Fibroblast of skin of back (primary cell): ENCODE data around the gene ANKRD13C. TPM values are rescaled to one million over a fixed set of nuclear protein-coding genes. Genes with fewer than 3 reads are reported as not detected.
"Not testable (repeated sequence)": the region's sequence is repeated elsewhere in the genome, so short reads cannot be mapped to it uniquely, and the experiment has no call there.

Experiments used
- DNase-seq: peaks from one replicate; pipeline ENCODE4 v3.0.0-alpha.2; 2013
- polyA plus RNA-seq, 2 experiments: library from polyadenylated mRNA; unstranded; fragments of 120-200 nt; gene quantifications; one replicate each; pipeline ENCODE4 v1.2.1, GENCODE V29; 2013; ENCODE audit not compliant: insufficient read length in 2 of 2

Gene ANKRD13C, protein sequence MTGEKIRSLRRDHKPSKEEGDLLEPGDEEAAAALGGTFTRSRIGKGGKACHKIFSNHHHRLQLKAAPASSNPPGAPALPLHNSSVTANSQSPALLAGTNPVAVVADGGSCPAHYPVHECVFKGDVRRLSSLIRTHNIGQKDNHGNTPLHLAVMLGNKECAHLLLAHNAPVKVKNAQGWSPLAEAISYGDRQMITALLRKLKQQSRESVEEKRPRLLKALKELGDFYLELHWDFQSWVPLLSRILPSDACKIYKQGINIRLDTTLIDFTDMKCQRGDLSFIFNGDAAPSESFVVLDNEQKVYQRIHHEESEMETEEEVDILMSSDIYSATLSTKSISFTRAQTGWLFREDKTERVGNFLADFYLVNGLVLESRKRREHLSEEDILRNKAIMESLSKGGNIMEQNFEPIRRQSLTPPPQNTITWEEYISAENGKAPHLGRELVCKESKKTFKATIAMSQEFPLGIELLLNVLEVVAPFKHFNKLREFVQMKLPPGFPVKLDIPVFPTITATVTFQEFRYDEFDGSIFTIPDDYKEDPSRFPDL
- polyA plus RNA-seq (2013, experiment 1 of 2; ENCODE audit: insufficient read length): 13.5 TPM
- polyA plus RNA-seq (2013, experiment 2 of 2; ENCODE audit: insufficient read length): 18.0 TPM

DNA sequence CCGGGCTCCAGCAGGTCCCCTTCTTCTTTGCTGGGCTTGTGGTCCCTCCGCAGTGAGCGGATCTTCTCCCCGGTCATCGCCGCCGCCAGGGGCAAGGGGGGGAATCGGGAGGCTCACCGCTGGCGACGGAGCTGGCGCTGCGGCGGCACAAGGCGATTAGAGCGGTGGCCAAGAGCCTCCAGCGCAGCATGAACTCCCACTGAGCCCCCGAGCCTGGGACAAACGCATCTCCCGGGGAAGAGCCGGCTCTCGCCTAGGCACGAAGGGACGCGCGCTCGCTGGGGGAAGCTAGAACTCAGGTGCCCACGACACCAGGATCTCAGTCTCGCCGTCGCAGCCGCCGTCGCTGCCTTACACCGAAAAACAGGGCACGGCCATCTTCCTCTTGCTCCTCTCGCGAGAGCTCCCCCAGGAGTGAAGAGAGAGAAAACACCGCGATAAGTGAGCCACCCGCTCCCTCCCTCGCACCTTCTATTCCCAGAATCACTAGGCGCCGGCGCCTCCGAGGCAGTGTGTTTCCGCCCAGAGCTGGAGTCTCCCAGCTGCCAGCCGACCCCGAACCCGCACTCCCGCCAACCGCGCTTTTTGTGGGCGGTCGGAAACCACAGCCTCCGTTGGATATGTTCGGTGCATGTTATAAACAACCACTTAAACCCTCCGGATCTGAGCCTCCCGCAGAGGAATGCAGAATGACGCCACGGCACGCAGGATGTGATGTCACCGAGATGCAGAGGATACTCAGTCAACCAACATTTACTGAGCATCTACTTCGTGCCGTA, at the start of gene ANKRD13C:
ANKRD13C (minus strand) TSS at position 391 of the 779 bp plus-strand sequence; CDS start at position 77, 314 bp downstream.
- peak; percentile 97 for DNase-seq

DNA sequence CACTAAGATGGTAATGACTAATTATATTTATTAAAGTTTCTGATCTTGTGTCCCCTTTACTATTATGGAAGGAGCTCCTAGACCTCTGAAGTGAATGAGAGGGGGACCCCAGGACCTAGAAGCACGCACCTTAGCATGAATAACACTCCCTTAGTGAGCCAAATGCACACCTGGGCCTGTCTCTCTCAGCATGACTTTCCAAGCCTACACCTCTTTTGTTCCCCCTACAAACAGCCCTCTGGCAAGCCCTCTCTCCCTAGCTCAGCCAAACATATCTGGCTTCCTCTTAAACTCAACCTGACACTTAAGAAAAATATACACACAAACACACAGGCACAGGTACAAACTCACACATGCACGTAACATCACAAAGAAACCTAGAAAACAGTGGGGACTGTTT, 49.2 kb upstream of the ANKRD13C start:
- DNase-seq: no peak

GRCh38 chr1:70401974-70402373, 47.5 kb upstream of the ANKRD13C start:
- no peak for DNase-seq

DNA sequence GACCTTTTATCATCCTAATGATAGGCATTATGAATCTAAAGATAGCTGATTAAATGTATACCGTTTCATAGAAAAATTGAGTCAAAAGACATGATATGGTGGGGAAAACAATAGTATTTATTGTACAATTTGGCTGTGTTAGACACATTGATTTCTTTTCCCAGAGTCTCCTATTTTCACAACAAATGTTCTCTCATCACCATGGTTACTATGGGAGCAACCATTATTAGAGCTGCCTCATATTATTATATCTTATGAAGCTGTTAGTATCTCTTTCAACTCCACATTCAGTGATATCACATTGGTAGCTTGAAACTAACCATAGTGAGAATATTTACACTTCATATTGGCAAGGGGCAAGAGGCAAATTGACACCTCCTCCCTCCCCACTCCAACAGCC, 45.8 kb upstream of the ANKRD13C start:
- DNase-seq: no peak

DNA sequence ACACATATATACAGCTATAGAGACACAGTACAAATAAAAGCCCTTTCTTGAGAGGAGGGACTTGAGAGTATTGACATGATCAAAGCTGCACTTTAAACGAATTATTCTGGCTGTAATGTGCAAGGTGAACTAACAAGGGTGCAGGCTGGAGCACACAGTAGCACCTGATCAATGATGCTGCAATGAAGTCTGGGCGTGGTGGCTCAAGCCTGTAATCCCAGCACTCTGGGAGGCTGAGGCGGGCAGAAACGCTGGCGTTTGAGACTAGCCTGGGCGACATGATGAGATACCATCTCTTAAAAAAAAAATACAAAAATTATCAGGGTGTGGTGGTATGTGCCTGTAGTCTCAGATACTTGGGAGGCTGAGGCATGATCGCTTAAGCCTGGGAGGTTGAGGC, 42.5 kb upstream of the ANKRD13C start:
- DNase-seq: no peak

GRCh38 chr1:70396607-70397006, 42.1 kb upstream of the ANKRD13C start:
- DNase-seq: no peak

DNA sequence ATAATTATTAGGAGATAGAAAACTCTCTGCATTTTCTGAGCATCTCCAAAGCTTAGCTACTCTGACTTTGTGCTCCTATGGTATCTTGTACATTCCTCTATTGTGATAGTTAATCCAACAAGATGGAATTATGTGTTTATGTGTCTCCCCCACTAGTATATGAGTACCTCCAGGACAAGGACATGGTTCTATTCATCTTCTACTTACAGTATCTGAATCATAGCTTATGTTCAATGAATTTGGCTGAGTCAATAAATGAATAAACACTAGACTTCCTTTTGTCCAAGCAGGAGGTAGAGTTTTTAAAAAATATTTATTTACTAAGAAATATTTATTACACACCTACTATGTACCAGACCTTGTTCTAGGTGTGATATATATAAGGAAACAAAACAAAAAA, 38.1 kb upstream of the ANKRD13C start:
- DNase-seq: no peak

GRCh38 chr1:70387507-70387906, 33.0 kb upstream of the ANKRD13C start:
- no peak for DNase-seq

GRCh38 chr1:70386121-70386520, 31.6 kb upstream of the ANKRD13C start:
- no peak for DNase-seq

DNA sequence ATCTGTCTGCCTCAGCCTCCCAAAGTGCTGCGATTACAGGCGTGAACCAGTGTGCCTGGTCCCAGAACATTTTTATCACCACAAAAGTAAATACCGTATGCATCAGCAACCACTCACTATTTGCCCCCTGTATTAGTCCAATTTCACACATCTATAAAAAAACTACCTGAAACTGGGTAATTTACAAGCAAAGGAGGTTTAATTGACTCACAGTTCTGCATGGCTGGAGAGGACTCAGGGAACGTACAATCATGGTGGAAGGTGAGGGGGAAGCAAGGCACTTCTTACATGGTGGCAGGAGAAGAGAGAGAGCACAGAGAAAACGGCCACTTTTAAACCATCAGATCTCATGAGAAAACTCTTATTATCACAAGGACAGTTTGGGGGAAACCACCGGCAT, 31.0 kb upstream of the ANKRD13C start:
- no peak for DNase-seq

GRCh38 chr1:70384542-70384941, 30.0 kb upstream of the ANKRD13C start:
- DNase-seq: no peak

DNA sequence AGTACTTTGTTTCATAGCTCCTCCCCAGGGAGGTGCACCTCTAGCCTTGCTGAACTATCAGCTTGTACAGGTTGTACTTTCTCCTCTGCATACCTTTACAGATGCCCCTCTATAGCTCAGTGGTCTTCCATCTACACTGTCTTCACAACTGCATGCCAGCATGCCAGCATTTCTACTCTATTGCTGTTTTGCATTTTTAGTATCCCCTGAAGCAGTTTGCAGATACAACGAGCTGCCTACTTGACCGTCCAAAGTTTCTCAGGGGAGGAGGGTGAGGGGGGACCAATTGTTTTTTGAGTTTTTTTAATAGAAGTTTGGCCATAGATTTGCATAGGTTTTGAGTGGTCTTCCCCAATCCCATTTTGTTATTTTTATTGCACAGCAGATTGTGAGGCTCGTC, 29.0 kb upstream of the ANKRD13C start:
- no peak for DNase-seq

DNA sequence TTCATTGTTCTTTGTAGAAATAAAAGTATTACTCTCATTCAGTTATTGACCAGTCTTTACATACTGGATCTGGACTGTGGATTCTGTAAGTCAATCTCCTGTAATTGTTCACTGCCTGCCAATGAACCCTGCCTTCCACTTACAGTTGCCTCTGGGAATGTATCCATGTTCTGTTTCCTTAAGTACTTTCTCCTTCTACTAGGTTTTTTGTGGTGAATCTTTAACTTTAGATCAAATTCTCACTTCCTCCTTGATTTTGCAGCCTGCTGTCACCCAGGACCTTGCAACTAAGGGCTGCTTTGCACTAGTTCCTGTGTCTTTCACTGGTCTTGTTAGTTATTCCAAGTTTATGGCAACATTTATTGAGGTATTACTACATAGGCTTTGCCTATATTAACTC, 28.2 kb upstream of the ANKRD13C start:
- DNase-seq: no peak

- DNase-seq: no peak
Observed at GRCh38 chr1:70376196-70376595, 21.7 kb upstream of the ANKRD13C start.

GRCh38 chr1:70373580-70373979, 19.1 kb upstream of the ANKRD13C start:
- DNase-seq: not testable (repeated sequence)

- DNase-seq: no peak
Observed at GRCh38 chr1:70372426-70372825, 17.9 kb upstream of the ANKRD13C start.

- DNase-seq: not testable (repeated sequence)
Observed at GRCh38 chr1:70371586-70371985, 17.1 kb upstream of the ANKRD13C start.

- DNase-seq: not testable (repeated sequence)
Observed at GRCh38 chr1:70367397-70367796, 12.9 kb upstream of the ANKRD13C start.

- DNase-seq: not testable (repeated sequence)
Observed at GRCh38 chr1:70366997-70367396, 12.5 kb upstream of the ANKRD13C start.

DNA sequence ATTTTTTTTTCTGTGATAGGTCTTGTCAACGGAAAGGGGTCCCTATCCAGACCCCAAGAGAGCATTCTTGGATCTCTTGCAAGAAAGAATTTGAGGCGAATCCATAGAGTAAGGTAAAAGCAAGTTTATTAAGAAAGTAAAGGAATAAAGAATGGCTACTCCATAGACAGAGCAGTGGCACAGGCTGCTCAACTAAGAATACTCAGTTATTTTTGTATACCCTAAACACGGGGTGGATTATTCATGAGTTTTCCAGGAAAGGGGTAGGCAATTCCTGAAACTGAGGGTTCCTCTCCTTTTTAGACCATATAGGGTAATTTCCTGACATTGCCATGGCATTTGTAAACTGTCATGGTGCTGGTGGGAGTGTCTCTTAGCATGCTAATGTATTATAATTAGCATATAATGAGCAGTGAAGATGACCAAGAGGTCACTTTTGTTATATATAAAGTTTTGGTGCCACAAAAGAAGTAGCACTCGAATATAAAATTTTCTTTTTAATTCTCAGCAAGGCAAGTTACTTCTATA, 12.0 kb upstream of the ANKRD13C start:
- not testable (repeated sequence) for DNase-seq

DNA sequence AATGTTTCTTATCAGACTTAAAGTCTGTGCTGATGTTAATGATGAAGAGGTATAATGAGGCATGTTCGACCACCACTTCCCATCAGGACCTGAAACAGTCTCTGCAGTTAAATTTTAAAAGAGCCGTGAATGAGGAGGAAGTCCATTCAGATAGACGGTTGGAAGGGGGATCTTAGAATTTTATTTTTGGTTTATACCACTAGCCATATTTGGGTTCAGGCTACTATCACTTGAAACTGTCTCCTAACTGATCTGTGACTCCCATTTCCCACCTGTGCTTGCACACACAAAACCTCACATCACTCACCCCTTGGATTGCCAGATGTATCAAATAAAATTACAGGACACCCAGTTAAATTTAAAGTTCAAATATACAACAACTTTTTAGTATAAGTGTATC, 9.9 kb upstream of the ANKRD13C start:
- no peak for DNase-seq

- DNase-seq: peak; percentile 42
Observed at GRCh38 chr1:70361727-70362398, 7.3 kb upstream of the ANKRD13C start.
